ENCODE data around the gene NEK1.
"Not testable (repeated sequence)": the region's sequence is repeated elsewhere in the genome, so short reads cannot be mapped to it uniquely, and the experiment has no call there.

The NEK1 gene

GRCh38 chr4:169523796-169524195, 88.6 kb downstream of the NEK1 start:
- no peaks in the 10 kb centered on the region for H3K27me3 ChIP-seq (replicated peaks)
- no peak overlapping the region for H3K4me3 ChIP-seq (ENCODE audit: low read depth, low read length)
- H3K36me3 ChIP-seq (replicated peaks), result no peaks in the 10 kb centered on the region
- H3K27ac ChIP-seq, result no peak overlapping the region
- DNase-seq, result no peak
- in situ Hi-C loops (cut with HindIII; ENCODE audit: low pct_ligation_motif_present, low sequenced_read_pairs), result no loop called here
- no peak for TF ChIP-seq CTCF (IDR thresholded peaks at IDR 0.05; ENCODE audit: low read depth, low read length, missing control alignments)

- TF ChIP-seq CTCF (IDR thresholded peaks at IDR 0.05; ENCODE audit: low read depth, low read length, missing control alignments), result no peak
- in situ Hi-C loops (cut with HindIII; ENCODE audit: low pct_ligation_motif_present, low sequenced_read_pairs), result no loop called here
- Histone ChIP-seq H3K36me3 (replicated peaks) (no peaks in the 10 kb centered on the region), H3K27me3 (replicated peaks) (no peaks in the 10 kb centered on the region), H3K27ac (no peak overlapping the region), H3K4me3 (ENCODE audit: low read depth, low read length) (no peak overlapping the region)
- DNase-seq, result no peak
Measured at GRCh38 chr4:169510617-169511016, 101.8 kb downstream of the NEK1 start.

GRCh38 chr4:169506903-169507302, 105.5 kb downstream of the NEK1 start:
- no peak for DNase-seq
- TF ChIP-seq CTCF (IDR thresholded peaks at IDR 0.05; ENCODE audit: low read depth, low read length, missing control alignments), result no peak
- in situ Hi-C loops (cut with HindIII; ENCODE audit: low pct_ligation_motif_present, low sequenced_read_pairs), result no loop called here
- Histone ChIP-seq H3K36me3 (replicated peaks) (no peaks in the 10 kb centered on the region), H3K4me3 (ENCODE audit: low read depth, low read length) (no peak overlapping the region), H3K27ac (no peak overlapping the region), H3K27me3 (replicated peaks) (no peaks in the 10 kb centered on the region)

GRCh38 chr4:169499907-169500306, 112.5 kb downstream of the NEK1 start:
- H3K4me3 ChIP-seq (ENCODE audit: low read depth, low read length); DNase-seq; H3K27me3 ChIP-seq (replicated peaks); H3K36me3 ChIP-seq (replicated peaks); H3K27ac ChIP-seq: not testable (repeated sequence)
- in situ Hi-C loops (cut with HindIII; ENCODE audit: low pct_ligation_motif_present, low sequenced_read_pairs), result loop anchor here (25.0 kb wide), 1 partner anchor 463 kb away; no protein-coding TSS in a partner anchor

GRCh38 chr4:169494234-169494633, 118.1 kb downstream of the NEK1 start:
- in situ Hi-C loops (cut with HindIII; ENCODE audit: low pct_ligation_motif_present, low sequenced_read_pairs), result loop anchor here (25.0 kb wide), 1 partner anchor 457 kb away; no protein-coding TSS in a partner anchor
- H3K27ac ChIP-seq; H3K4me3 ChIP-seq (ENCODE audit: low read depth, low read length); H3K27me3 ChIP-seq (replicated peaks); H3K36me3 ChIP-seq (replicated peaks); DNase-seq: not testable (repeated sequence)

GRCh38 chr4:169493164-169493524, 119.2 kb downstream of the NEK1 start:
- Histone ChIP-seq H3K4me3 (ENCODE audit: low read depth, low read length) (no peak overlapping the region), H3K27me3 (replicated peaks) (no peaks in the 10 kb centered on the region), H3K27ac (no peak overlapping the region), H3K36me3 (replicated peaks) (no peaks in the 10 kb centered on the region)
- no peak for DNase-seq
- in situ Hi-C loops (cut with HindIII; ENCODE audit: low pct_ligation_motif_present, low sequenced_read_pairs), result loop anchor here (25.0 kb wide), 1 partner anchor 456 kb away; no protein-coding TSS in a partner anchor
- no peak for TF ChIP-seq CTCF (IDR thresholded peaks at IDR 0.05; ENCODE audit: low read depth, low read length, missing control alignments)

GRCh38 chr4:169492436-169493163, 119.8 kb downstream of the NEK1 start:
- Histone ChIP-seq H3K27ac (no peak overlapping the region), H3K4me3 (ENCODE audit: low read depth, low read length) (no peak overlapping the region), H3K27me3 (replicated peaks) (no peaks in the 10 kb centered on the region), H3K36me3 (replicated peaks) (no peaks in the 10 kb centered on the region)
- in situ Hi-C loops (cut with HindIII; ENCODE audit: low pct_ligation_motif_present, low sequenced_read_pairs), result loop anchor here (25.0 kb wide), 1 partner anchor 455 kb away; no protein-coding TSS in a partner anchor
- TF ChIP-seq CTCF (IDR thresholded peaks at IDR 0.05; ENCODE audit: low read depth, low read length, missing control alignments), result peak; percentile 87
- peak; percentile 41 for DNase-seq

Measured in brain microvascular endothelial cell (primary cell).